Transverse colon (tissue), 4 donors: Measurements from ENCODE around the gene LCTL.

Source experiments
- CTCF ChIP-seq, 5 experiments: fragments of 200-600 bp in 3 of 5; fragments of 450-650 bp in 2 of 5; sonication (generic) in 3 of 5; IDR thresholded peaks; 1 replicate in 2 of 5; 2 replicates in 3 of 5; pipeline ENCODE4 v1.5.1; 2016 to 2017; ENCODE audit warnings: antibody characterized with exemption in 5 of 5, inconsistent platforms in 3 of 5, mild to moderate bottlenecking in 2 of 5, moderate library complexity in 1 of 5
- POLR2AphosphoS5 ChIP-seq, 3 donors: sonication (generic); formaldehyde crosslinking; IDR thresholded peaks; one replicate each; pipeline ENCODE4 v1.6.1; 2016; ENCODE audit warnings: antibody characterized with exemption in 3 of 3

- TF ChIP-seq POLR2AphosphoS5 (IDR thresholded peaks at IDR 0.05) (no peak), CTCF (IDR thresholded peaks at IDR 0.05) (no peak)
Observed at GRCh38 chr15:66503780-66504562, 61.8 kb downstream of the LCTL start.
